ENCODE measurements around the gene HSP90B1.

GRCh38 chr12:103901518-103902173, 28.6 kb upstream of the HSP90B1 start:
- TF ChIP-seq ZNF530 (tag by site-specific recombination; IDR thresholded peaks at IDR 0.05; ENCODE audit: low read depth): no peak
- no peak for TF ChIP-seq ZNF510 (tag by site-specific recombination; IDR thresholded peaks at IDR 0.05; ENCODE audit: insufficient replicate concordance)
- no peak for TF ChIP-seq YY1 (tag by site-specific recombination; IDR thresholded peaks at IDR 0.05)
- no peak for TF ChIP-seq CTCF (tag by site-specific recombination; IDR thresholded peaks at IDR 0.05)
- TF ChIP-seq MZF1 (tag by site-specific recombination; IDR thresholded peaks at IDR 0.05; ENCODE audit: borderline replicate concordance): no peak
- no peak for TF ChIP-seq ZNF266 (tag by site-specific recombination; IDR thresholded peaks at IDR 0.05; ENCODE audit: low read depth)
- no peak for TF ChIP-seq PRDM4 (tag by site-specific recombination; IDR thresholded peaks at IDR 0.05)
- TF ChIP-seq ZNF791 (tag by site-specific recombination; IDR thresholded peaks at IDR 0.05): no peak
- TF ChIP-seq ZNF514 (tag by site-specific recombination; IDR thresholded peaks at IDR 0.05): no peak
- TF ChIP-seq ATF2 (tag by site-specific recombination; IDR thresholded peaks at IDR 0.05; ENCODE audit: low read depth): no peak
- TF ChIP-seq ZBTB11 (tag by site-specific recombination; conservative IDR thresholded peaks at IDR 0.05; ENCODE audit: low read depth): no peak
